RKO (cell line): ENCODE results near the gene TRAM2.

Experiments
- DNase-seq: peaks from one replicate; pipeline ENCODE4 v3.0.0-alpha.2; 2016; ENCODE audit warnings: low spot score

Gene TRAM2

DNA sequence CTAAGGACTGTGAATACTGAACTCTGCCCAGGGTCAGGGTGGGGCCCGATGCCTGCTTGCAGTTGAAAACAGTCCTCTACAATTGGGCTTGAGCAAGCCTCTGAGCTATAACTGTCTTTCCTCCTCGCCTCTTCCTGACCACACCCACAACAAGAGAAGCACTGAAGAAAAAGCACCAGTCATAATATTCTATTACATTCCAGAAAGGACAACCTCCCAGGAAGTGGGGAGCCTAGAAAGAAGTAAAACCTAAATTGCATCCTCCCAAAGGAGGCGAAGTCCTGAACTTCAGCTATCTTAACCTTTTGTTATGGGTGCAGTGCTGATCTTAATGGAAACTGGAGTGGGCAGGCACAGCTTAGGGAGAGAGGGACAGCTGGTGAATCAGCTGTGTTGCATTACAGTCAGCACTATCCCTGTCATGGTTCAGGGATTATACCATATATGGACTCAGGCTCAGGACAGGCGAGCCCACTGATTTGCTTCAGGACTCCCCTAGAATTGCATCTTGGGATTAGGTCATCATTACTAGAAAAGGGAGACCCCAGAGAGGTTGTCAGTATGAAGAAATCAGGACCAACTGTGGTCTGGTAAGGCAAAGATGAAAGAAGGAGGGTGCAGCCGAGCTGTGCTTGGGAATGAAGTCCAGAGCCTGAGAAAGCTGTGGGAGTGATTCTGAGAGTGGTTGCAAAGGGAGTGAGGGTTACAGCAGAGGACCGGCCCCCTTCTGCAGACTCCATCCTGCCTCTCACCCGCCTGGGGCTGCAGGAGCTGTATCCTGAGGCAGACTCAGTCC lies 18.3 kb upstream of the TRAM2 start:
- peak; percentile 60 for DNase-seq

DNA sequence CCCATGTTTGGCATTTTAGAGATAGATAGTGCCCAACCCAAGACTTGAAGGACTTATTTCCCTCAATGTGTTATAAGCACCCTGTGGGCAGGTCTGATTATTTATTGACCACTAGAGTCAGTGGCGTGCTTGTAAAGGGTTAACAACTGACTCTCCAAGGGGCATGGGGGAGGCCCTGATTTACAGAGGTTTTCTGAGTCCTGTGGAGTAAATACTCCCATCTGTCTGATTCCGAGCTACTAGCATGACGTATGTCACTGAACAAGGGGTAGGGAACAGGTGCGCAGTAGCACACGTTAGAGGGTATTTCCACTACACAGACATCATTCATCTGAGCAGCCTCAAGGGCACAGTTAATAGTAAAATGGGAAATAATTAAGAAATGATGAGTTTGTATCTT lies 17.4 kb upstream of the TRAM2 start:
- no peak for DNase-seq

GRCh38 chr6:52591832-52592231 lies 15.0 kb upstream of the TRAM2 start:
- DNase-seq, result no peak

DNA sequence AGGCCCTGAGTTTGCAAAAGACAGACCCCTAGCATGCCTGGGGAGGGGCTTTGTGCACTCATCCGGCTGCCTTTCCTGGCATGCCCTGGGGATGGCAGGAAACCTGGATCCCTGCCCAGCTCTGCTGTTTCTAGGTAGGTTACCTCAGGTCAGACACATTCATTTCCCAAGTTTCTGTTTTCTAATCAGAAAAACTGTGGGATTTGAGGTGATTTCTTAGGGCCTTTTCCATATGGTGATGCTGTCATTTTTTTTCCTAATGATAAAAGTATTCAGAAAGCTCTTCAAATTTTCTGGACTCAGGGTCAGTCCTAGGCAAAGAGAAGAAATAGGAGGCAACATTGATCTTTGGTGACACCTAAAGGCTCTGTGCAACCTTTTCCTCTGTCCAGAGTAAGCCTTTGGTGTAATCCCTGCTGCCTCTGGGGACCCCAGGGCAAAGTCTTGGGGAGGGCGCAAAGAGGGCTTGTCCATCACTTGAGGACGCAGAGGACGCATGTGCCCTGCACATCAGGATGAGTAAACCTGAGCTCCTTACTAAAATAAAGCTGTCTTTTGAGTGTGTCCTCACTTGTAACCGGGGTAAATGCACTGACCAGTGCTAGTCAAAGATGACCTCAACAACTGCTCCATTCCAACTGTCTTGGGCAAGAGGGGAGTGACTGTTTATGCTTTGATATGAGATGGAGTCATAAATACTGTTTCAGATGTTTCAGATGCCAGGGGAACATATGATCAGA lies 13.5 kb upstream of the TRAM2 start:
- DNase-seq, result no peak

DNA sequence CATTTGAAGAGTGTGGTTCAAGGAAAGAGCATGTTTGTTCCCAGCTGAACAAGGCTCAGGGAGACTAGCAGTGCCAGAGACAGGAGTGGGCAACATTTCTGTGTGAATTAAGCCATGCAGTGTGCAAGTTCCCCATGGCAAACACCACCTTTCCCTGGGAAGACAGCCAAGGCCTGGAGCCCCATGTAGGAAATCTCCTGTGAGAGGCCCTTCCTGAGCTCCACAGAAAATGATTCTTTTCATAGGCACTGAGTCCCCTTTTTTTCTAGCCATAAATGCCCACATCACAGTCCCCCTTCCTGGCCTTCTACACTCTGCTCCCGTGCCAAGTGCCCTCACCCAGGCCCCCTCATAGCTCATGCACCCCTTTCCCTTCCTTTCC lies 11.8 kb upstream of the TRAM2 start:
- DNase-seq, result no peak

DNA sequence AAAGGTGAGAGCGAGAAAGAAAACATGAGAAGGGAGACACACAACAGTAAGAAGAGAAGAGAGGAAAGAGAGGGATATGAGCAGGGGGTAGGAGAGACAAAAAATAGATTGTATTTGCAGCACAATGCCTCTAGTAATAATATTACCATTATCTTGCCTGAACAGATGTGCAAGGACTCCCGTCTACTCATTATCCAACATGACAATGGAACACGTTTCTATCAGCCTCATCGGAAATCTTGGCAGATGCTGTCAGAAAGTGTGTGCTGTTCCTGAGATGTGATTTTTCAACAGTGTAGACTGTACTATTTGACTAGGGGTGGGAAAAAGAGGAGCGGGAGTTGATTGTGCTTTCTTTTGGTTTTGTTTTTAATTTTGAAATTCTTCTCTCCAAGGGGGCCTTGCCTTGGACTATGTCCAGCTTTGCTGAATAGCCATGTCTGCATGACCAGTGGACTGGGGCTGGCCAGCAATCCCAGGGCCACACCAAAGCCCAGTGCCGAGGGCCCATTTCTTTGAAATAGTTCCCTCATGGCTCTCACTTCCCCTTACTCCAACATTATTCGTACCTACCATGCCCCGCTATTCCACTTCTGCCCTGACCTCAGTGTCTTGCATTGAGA lies 11.3 kb upstream of the TRAM2 start:
- DNase-seq, result no peak

DNA sequence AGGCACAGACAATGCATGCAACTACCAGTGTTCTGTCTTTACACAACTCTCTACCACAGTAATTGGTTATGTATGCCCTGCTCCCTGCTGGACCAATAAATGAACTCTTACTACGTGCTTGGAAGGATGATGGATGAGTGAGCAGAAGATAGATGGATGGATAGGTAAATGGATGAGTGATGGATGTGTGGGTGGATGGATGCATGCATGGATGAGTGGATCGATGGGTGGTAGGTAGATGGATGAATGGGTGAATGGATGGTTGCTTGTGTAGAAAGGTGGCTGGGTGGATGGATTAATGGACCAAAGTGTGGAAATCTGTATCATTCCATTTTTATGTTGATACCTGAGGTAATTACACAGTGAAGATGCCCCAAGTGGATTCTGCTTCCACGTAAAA lies 10.1 kb upstream of the TRAM2 start:
- no peak for DNase-seq

- no peak for DNase-seq
Measured at GRCh38 chr6:52584203-52584602, 7.3 kb upstream of the TRAM2 start.

- DNase-seq, result no peak
Measured at GRCh38 chr6:52582996-52583395, 6.1 kb upstream of the TRAM2 start.

GRCh38 chr6:52582446-52582845 lies 5.6 kb upstream of the TRAM2 start:
- DNase-seq, result no peak

DNA sequence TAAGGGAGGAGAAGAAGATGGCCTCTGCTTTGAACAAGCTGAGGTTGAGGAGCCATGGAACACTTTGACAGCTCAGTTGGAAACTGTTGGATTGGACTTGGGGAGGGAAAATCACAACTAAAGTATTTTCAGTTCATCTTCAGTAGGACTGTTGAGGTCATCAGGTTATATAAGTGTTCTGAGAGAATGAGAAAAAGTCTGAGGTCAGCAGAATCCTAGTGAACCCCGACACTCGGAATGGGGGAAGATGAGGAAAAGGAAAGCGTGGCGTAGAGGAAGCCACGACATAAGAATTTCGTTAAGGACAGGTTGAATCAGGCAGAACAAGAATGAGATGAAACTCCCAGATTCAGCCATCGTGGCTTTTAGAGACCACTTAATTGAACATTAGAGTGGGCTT lies 4.0 kb upstream of the TRAM2 start:
- no peak for DNase-seq

DNA sequence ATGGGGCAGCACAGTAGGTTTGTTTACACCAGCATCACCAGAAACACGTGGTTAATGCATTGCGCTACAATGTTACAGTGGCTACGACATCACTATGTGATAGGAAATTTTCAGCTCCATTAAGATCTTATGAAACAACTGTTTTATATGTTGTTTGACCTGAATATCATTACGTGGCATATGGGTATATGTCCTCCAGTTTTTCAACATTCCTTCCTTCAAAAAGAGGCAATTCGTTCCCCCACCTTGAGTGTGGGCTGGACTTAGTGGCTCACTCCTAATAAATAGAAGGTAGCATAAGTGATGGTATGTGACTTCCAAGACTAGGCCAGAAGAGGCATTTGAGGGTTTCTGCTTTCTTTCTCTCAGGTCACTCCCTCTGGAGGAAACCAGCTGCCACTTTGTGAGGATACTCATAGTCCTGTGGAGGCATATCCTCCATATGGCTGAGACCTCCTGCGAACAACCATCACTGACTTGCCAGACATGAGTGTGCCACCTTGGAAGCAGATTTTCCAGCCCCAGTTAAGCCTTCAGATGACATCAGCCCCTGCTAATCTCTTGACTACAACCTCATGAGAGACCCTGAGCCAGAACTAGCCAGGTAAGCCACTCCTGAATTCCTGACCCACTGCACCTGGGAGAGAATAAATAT lies 2.3 kb upstream of the TRAM2 start:
- no peak for DNase-seq

DNA sequence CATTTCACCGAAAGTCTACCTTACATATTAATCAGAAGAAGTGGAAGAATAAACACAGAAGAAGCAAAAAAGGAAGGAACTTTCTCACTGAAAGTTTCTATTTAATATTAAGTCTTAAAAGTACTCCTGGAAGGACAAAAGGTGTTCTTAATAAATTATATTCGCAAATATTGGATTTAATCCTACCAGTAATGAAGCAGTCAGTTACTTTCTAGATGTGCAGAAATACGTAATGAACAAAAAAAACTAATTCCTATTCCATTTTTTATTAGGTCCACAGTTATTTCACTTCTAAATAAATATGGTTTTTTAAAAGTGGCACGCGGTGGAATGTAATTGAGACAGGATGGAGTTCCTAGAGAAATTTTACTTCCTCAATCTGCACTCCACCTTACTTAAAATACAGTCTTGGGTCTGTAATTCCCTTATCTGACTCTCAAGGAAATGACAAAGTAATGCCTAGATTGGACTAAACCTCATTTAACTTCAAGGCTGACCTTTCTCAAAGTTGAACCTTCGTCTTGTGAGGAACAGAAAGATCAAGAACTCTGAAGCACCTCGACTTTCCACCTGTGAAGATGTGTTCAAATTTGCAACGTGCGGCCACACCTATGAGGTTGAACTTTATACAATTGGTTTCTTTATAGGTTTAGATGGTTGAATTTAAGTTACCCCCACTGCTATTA lies 1.1 kb upstream of the TRAM2 start:
- DNase-seq, result peak; percentile 27

DNA sequence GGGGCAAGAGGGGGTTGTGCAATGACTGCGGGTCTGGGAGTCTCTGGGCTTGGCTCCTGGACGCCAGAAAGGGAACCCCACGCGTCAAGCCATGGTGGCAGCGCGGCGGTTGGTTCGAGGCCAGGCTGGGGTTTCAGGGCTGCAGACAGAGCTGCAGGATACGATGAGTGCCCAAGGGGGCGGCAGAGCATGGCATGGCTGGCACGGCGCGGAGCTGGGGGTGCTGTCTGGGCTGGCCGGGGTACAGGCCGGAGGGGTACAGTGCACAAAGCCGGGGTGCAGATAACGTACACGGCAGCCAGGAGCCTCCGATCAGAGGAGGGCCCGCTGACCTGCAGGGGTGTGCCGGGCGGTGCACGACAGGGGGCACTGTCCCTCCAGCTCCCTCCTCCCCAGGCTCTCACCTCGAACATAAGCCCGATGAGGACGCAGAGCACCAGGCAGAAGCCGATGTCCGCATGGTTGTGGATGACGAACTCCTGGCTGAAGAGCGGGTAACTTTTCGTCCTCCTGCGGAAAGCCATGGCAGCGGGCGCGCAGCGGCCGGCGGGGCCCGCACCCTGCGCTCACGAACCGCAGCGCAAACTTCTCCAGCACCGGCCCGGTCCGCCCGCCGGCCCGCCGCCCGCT lies 353 bp downstream of the TRAM2 start:
- DNase-seq, result peak; percentile 88

GRCh38 chr6:52576054-52576391 lies 837 bp downstream of the TRAM2 start:
- no peak for DNase-seq

DNA sequence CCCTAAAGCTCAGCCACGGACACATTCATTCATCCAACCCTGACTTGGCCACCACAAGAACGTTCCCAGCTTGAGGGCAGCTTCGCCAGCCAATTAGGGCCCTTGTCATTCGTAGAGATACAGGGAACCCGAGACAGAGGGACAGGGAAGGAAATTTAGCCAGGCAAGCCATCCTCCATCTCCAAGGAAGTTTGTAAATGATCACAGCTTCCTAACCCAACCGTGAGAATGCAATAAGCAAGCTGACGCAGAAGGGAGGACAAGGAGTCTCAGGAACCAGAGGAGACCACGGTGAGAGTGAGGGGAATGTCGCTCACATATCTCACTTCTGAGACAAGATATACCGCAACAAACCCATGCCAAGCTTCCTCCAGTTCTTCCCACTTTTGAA lies 1.4 kb downstream of the TRAM2 start:
- no peak for DNase-seq

- DNase-seq, result no peak
Measured at GRCh38 chr6:52574709-52575501, 2.0 kb downstream of the TRAM2 start.

DNA sequence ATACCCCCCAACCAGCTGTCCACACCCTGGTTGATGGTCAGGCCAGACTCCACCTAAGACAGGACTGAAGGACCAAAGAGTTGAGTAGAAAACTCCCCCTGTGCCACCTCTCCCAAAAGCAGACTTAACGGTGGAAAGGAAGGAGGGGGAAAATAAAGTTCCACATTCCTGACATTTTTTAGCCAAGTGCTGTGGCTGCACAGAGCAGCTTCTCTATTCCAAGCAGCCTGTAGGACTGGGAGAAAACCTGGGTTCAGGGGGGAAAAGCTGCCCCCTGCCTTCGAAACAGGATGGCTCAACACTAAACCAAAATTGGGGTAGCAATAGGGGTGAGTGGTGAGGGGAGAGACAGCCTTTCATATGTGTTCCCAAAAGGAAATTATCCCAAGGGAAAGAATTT lies 3.6 kb downstream of the TRAM2 start:
- DNase-seq, result no peak

GRCh38 chr6:52572536-52572935 lies 4.3 kb downstream of the TRAM2 start:
- DNase-seq, result no peak

DNA sequence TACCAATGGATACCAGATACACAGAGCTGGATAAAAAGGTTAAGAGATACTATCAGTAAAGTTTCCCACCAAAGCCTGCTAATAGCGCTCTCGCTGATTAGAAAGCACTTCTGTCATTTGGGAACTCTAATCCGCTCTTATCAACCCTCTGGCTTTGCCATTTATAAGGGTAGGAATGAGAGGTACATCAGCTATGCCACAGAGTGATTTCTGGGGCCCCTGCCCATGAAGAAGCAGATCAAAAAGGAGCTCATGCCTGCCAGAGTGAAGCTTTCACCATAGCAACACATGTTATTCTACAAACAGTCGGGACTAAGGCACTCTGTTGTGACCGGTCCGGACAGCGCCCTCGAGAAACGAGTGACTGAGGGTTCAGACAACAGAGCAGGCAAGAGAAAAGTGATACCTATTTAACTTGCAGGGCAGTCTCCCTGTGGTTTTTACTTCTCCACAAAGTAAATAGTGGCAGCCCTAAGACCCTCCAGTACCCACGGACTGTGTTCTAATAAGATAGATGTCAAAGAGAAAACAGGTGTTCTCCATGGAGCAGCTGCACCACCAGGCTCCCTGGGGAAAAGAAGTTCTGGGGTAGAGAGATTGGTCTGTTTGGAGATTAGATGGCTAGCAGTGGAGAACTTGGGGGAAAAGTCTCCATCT lies 5.6 kb downstream of the TRAM2 start:
- DNase-seq, result no peak
